Endothelial cell of umbilical vein (primary cell): ENCODE measurements around the gene TBC1D9B. TPM values are rescaled to one million over a fixed set of nuclear protein-coding genes. Genes with fewer than 3 reads are reported as not detected.

ENCODE experiments used
- BruUV-seq: library from RNA; stranded (reverse); fragments of 400-500 nt; replicated peaks from 2 replicates; lab custom pipeline; 2021; lab: Mats Ljungman, UMichigan
- CTCF ChIA-PET: fragments of 300-600, 350-600 bp; sonication (Branson Sonifier 250); formaldehyde crosslinking; loops from one replicate; lab custom pipeline; 2021; ENCODE audit warnings: antibody characterized with exemption, inconsistent platforms; lab: Charles Lee
- POLR2A ChIA-PET: fragments of 300-600, 350-600 bp; sonication (Branson Sonifier 250); formaldehyde crosslinking; loops from one replicate; lab custom pipeline; 2021; ENCODE audit warnings: antibody characterized with exemption, inconsistent platforms; lab: Charles Lee
- DNase-seq: peaks from one replicate; pipeline ENCODE4 v3.0.0-alpha.2; 2011; ENCODE audit warnings: low read depth, low spot score
- FAIRE-seq: peaks from 2 replicates; lab custom pipeline; 2011; peaks lifted over from hg19 to GRCh38; lab: Jason Lieb, UNC
- H2AFZ ChIP-seq: 2 replicates; pipeline ENCODE4 v1.6.0; 2012; ENCODE audit warnings: low read depth, low read length, control low read depth, inconsistent platforms
- H3K27ac ChIP-seq: 2 replicates; pipeline ENCODE4 v1.5.1; 2011; ENCODE audit warnings: low read depth, mild to moderate bottlenecking, control low read depth, low read length, moderate library complexity; ENCODE audit not compliant: insufficient read depth
- H3K27me3 ChIP-seq, 2 experiments: 2 replicates each; pipeline versions ENCODE4 v1.6.0 to v1.6.1; 2011; ENCODE audit warnings: low read length in 2 of 2, mixed read lengths in 1 of 2; ENCODE audit not compliant: control insufficient read depth in 2 of 2, insufficient read depth in 2 of 2
- H3K36me3 ChIP-seq, 2 experiments: 2 replicates in 1 of 2; 3 replicates in 1 of 2; pipeline ENCODE4 v1.5.1; 2011; ENCODE audit warnings: low read length in 2 of 2, mild to moderate bottlenecking in 1 of 2, moderate library complexity in 1 of 2; ENCODE audit not compliant: control insufficient read depth in 2 of 2, insufficient read depth in 2 of 2; ENCODE audit errors: extremely low read depth in 1 of 2
- H3K4me1 ChIP-seq: 3 replicates; pipeline ENCODE4 v1.5.1; 2011; ENCODE audit warnings: mild to moderate bottlenecking, low read length; ENCODE audit not compliant: control insufficient read depth, insufficient read depth; ENCODE audit errors: extremely low read depth
- H3K4me2 ChIP-seq: 2 replicates; pipeline ENCODE4 v1.6.1; 2011; ENCODE audit warnings: low read length, control low read depth, mixed read lengths; ENCODE audit not compliant: insufficient read depth
- H3K4me3 ChIP-seq, 3 experiments: fragments of 200-600 bp in 1 of 3; sonication (generic), shearing (Covaris generic) in 1 of 3; replicated peaks in 1 of 3; 2 replicates each; pipeline ENCODE4 v1.5.1; 2011 to 2016; ENCODE audit warnings: control low read depth in 3 of 3, low read length in 3 of 3, mild to moderate bottlenecking in 2 of 3, inconsistent platforms in 1 of 3, low read depth in 1 of 3, moderate library complexity in 1 of 3; ENCODE audit not compliant: insufficient read depth in 1 of 3
- H3K79me2 ChIP-seq: 2 replicates; pipeline ENCODE4 v1.6.0; 2012; ENCODE audit warnings: low read length, inconsistent platforms; ENCODE audit not compliant: control insufficient read depth, insufficient read depth
- H3K9ac ChIP-seq: replicated peaks from 2 replicates; pipeline ENCODE3; 2011; ENCODE audit warnings: low read length, control low read depth; ENCODE audit not compliant: insufficient read depth; ENCODE audit errors: extremely low read depth
- H3K9me1 ChIP-seq: replicated peaks from 3 replicates; pipeline ENCODE4 v1.6.0; 2011; ENCODE audit warnings: mild to moderate bottlenecking, low read length; ENCODE audit not compliant: control insufficient read depth, insufficient read depth; ENCODE audit errors: extremely low read depth
- H3K9me3 ChIP-seq: replicated peaks from 2 replicates; pipeline ENCODE4 v1.5.1; 2012; ENCODE audit warnings: low read length, inconsistent platforms; ENCODE audit not compliant: control insufficient read depth, insufficient read depth
- H4K20me1 ChIP-seq: replicated peaks from 2 replicates; pipeline ENCODE3; 2011; ENCODE audit warnings: mild to moderate bottlenecking, low read length; ENCODE audit not compliant: control insufficient read depth, insufficient read depth; ENCODE audit errors: extremely low read depth
- CTCF ChIP-seq, 2 donors: IDR thresholded peaks; 1 replicate in 1 of 2; 2 replicates in 1 of 2; pipeline ENCODE4 v1.5.1; 2011; ENCODE audit warnings: low read length in 2 of 2, mild to moderate bottlenecking in 2 of 2, moderate library complexity in 2 of 2, control low read depth in 1 of 2, inconsistent platforms in 1 of 2, low read depth in 1 of 2; ENCODE audit not compliant: insufficient read depth in 1 of 2; ENCODE audit errors: extremely low read depth in 1 of 2
- EZH2 ChIP-seq: IDR thresholded peaks from 2 replicates; pipeline ENCODE4 v1.6.1; 2012; ENCODE audit warnings: borderline replicate concordance, low read depth, mild to moderate bottlenecking, moderate library complexity, low read length, inconsistent platforms; ENCODE audit not compliant: severe bottlenecking
- FOS ChIP-seq: IDR thresholded peaks from 2 replicates; pipeline ENCODE4 v1.6.1; 2011; ENCODE audit warnings: mild to moderate bottlenecking, low read length, moderate library complexity, borderline replicate concordance; ENCODE audit not compliant: insufficient read depth
- GATA2 ChIP-seq: IDR thresholded peaks from 2 replicates; pipeline ENCODE4 v1.7.0; 2011; ENCODE audit warnings: low read depth, mild to moderate bottlenecking, moderate library complexity, mixed read lengths, low read length; ENCODE audit not compliant: insufficient read length, insufficient read depth
- JUN ChIP-seq: IDR thresholded peaks from 2 replicates; pipeline ENCODE4 v1.6.1; 2011; ENCODE audit warnings: borderline replicate concordance, low read depth; ENCODE audit not compliant: insufficient read length, insufficient read depth
- MAX ChIP-seq: IDR thresholded peaks from 2 replicates; pipeline ENCODE4 v1.6.1; 2011; ENCODE audit not compliant: insufficient read depth, insufficient read length
- MYC ChIP-seq: IDR thresholded peaks from one replicate; pipeline ENCODE4 v1.6.1; 2011; ENCODE audit warnings: mild to moderate bottlenecking, low read depth, low read length
- POLR2A ChIP-seq: IDR thresholded peaks from 2 replicates; pipeline ENCODE4 v1.6.1; 2012; ENCODE audit warnings: low read depth, mild to moderate bottlenecking, control low read depth, low read length
- POLR2AphosphoS5 ChIP-seq: IDR thresholded peaks from 2 replicates; pipeline ENCODE4 v1.6.1; 2012; ENCODE audit warnings: low read depth, mild to moderate bottlenecking, control low read depth, low read length, moderate library complexity; ENCODE audit not compliant: insufficient read depth
- dilution Hi-C: fragments of 300-500 bp; cut with MboI; formaldehyde crosslinking; loops from one replicate; pipeline ENCODE4 v1.15.0; 2019; ENCODE audit warnings: low sequenced_read_pairs; ENCODE audit not compliant: extremely low pct_ligation_motif_present
- intact Hi-C: fragments of 100-400 bp; cut with micrococcal nuclease; formaldehyde crosslinking; loops from one replicate; pipeline ENCODE4 v1.10.0; 2022
- polyA plus RNA-seq, 4 experiments: library from polyadenylated mRNA; depleted of rRNA in 3 of 4; stranded (reverse) in 3 of 4; unstranded in 1 of 4; fragments of >200 nt; gene quantifications; 2 replicates each; pipeline versions ENCODE4 v1.2.1 to v1.2.3, GENCODE V29; 2011 to 2012; ENCODE audit warnings: missing spikeins in 1 of 4
- total RNA-seq: library from RNA; stranded (reverse); gene quantifications from 2 replicates; pipeline ENCODE4 v1.2.3, GENCODE V29; 2021

TBC1D9B gene
- total and polyA plus RNA-seq, 2 donors (not counting 3 experiments of a cell fraction or from before 2014, with no cell fraction given), result 82.8 to 150 TPM

GRCh38 chr5:179923436-179923835 lies 15.7 kb upstream of the TBC1D9B start:
- intact Hi-C loops (no loop called here), dilution Hi-C loops (no loop called here)
- H3K4me2 ChIP-seq, result no peak overlapping the region
- POLR2A ChIA-PET, result no interaction called here
- H3K4me1 ChIP-seq, result no peaks in the 10 kb centered on the region
- no peak for TF ChIP-seq EZH2
- TF ChIP-seq FOS, result no peak
- no peak for TF ChIP-seq MAX
- no peak for TF ChIP-seq MYC
- no peak for TF ChIP-seq JUN
- no peak for TF ChIP-seq POLR2A
- TF ChIP-seq POLR2AphosphoS5, result no peak
- no peak for TF ChIP-seq GATA2
- TF ChIP-seq CTCF (IDR thresholded peaks at IDR 0.05; ENCODE audit: extremely low read depth in 1 of 2, insufficient read depth in 1 of 2, low read depth in 1 of 2, low read length in 2 of 2), result no peak
- no peaks in the 10 kb centered on the region for H4K20me1 ChIP-seq
- no peaks in the 10 kb centered on the region for H3K9me1 ChIP-seq
- no peak overlapping the region for H2AFZ ChIP-seq
- H3K27me3 ChIP-seq, result peaks cover 0 to 3% of the 10 kb centered on the region in 2 experiments
- BruUV-seq, result no TSS peak
- CTCF ChIA-PET, result no interaction called here
- no peak overlapping the region for H3K27ac ChIP-seq
- H3K4me3 ChIP-seq, result no peak overlapping the region
- H3K9me3 ChIP-seq, result no peaks in the 10 kb centered on the region
- H3K79me2 ChIP-seq, result no peaks in the 10 kb centered on the region
- no peak for DNase-seq
- H3K36me3 ChIP-seq, result no peaks in the 10 kb centered on the region
- no peak for FAIRE-seq
- no peak overlapping the region for H3K9ac ChIP-seq
